ENCODE results near the gene TSSK6. TPM values are rescaled to one million over a fixed set of nuclear protein-coding genes. Genes with fewer than 3 reads are reported as not detected.

The TSSK6 gene
- total RNA-seq, 6 experiments from 2014 or later = 0.61 to 1.3 (median 0.92) TPM

- TF ChIP-seq, protein P1, sequence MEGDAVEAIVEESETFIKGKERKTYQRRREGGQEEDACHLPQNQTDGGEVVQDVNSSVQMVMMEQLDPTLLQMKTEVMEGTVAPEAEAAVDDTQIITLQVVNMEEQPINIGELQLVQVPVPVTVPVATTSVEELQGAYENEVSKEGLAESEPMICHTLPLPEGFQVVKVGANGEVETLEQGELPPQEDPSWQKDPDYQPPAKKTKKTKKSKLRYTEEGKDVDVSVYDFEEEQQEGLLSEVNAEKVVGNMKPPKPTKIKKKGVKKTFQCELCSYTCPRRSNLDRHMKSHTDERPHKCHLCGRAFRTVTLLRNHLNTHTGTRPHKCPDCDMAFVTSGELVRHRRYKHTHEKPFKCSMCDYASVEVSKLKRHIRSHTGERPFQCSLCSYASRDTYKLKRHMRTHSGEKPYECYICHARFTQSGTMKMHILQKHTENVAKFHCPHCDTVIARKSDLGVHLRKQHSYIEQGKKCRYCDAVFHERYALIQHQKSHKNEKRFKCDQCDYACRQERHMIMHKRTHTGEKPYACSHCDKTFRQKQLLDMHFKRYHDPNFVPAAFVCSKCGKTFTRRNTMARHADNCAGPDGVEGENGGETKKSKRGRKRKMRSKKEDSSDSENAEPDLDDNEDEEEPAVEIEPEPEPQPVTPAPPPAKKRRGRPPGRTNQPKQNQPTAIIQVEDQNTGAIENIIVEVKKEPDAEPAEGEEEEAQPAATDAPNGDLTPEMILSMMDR (IDR thresholded peaks at IDR 0.05) = no peak
- Mint-ChIP-seq H3K27me3 (ENCODE audit: insufficient read depth) (peaks cover 7% of the 10 kb centered on the region), H3K9me3 (no peaks in the 10 kb centered on the region), H3K27ac (no peak overlapping the region), H3K4me1 (ENCODE audit: low read depth) (no peaks in the 10 kb centered on the region), H3K36me3 (ENCODE audit: low read depth) (no peaks in the 10 kb centered on the region), H3K4me3 (no peak overlapping the region)
- DNase-seq = no peak
Observed at GRCh38 chr19:19543640-19544039, 28.3 kb upstream of the TSSK6 start.

DNA sequence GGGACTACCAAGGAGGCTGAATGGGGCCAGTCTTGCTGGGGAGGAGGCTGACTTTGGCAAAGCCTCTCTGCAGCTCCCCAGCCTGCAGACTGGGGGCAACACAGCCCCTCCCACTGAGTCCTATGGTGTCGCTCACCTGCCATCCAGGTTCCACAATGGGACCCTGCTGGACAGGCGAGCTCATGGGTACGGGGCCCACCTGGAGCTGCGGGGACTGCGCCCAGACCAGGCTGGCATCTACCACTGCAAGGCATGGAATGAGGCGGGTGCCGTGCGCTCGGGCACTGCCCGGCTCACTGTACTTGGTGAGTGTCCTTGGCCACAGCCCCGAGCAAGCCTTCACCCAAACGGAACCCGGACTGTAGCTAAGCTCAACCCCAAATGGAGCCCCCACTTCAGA is 27.8 kb upstream of the TSSK6 start:
- no peak overlapping the region for H3K27ac Mint-ChIP-seq

DNA sequence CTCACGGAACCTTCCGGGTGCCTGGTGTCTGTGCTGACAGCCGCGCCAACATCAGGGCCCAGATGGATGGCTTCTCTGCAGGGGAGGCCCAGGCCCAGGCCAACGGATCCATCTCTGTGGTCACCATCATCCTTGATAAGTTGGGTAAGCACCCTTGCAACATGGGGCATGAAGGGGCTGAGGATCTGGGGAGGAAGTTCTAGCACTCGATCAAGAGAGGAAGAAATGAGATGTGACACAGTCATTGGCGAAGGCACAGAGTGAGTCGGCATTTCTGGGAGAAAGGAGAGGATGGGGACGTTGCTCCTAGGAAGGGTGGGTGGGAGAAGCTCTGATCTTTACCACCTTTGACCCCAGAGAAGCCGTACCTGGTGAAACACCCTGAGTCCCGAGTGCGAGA is 27.2 kb upstream of the TSSK6 start:
- H3K9me3 Mint-ChIP-seq = no peaks in the 10 kb centered on the region

More for the DNA sequence above, 27.8 kb upstream of the TSSK6 start:
- Mint-ChIP-seq H3K36me3 (ENCODE audit: low read depth) (no peaks in the 10 kb centered on the region), H3K9me3 (no peaks in the 10 kb centered on the region), H3K27me3 (ENCODE audit: insufficient read depth) (peaks cover 7% of the 10 kb centered on the region), H3K4me3 (no peak overlapping the region), H3K4me1 (ENCODE audit: low read depth) (no peaks in the 10 kb centered on the region)
- TF ChIP-seq, protein P1 (IDR thresholded peaks at IDR 0.05) = no peak
- no peak for DNase-seq

GRCh38 chr19:19541616-19542015 is 26.3 kb upstream of the TSSK6 start:
- H3K27ac Mint-ChIP-seq = no peak overlapping the region
- DNase-seq = no peak
- TF ChIP-seq, protein P1 (IDR thresholded peaks at IDR 0.05) = no peak
- no peaks in the 10 kb centered on the region for H3K9me3 Mint-ChIP-seq
- H3K4me3 Mint-ChIP-seq = no peak overlapping the region
- H3K36me3 Mint-ChIP-seq (ENCODE audit: low read depth) = no peaks in the 10 kb centered on the region
- no peaks in the 10 kb centered on the region for H3K4me1 Mint-ChIP-seq (ENCODE audit: low read depth)
- H3K27me3 Mint-ChIP-seq (ENCODE audit: insufficient read depth) = peaks cover 7% of the 10 kb centered on the region

More for the DNA sequence above, 27.2 kb upstream of the TSSK6 start:
- DNase-seq = no peak
- Mint-ChIP-seq H3K27ac (no peak overlapping the region), H3K36me3 (ENCODE audit: low read depth) (no peaks in the 10 kb centered on the region), H3K4me1 (ENCODE audit: low read depth) (no peaks in the 10 kb centered on the region), H3K4me3 (no peak overlapping the region), H3K27me3 (ENCODE audit: insufficient read depth) (peaks cover 7% of the 10 kb centered on the region)
- TF ChIP-seq, protein P1 (IDR thresholded peaks at IDR 0.05) = no peak

DNA sequence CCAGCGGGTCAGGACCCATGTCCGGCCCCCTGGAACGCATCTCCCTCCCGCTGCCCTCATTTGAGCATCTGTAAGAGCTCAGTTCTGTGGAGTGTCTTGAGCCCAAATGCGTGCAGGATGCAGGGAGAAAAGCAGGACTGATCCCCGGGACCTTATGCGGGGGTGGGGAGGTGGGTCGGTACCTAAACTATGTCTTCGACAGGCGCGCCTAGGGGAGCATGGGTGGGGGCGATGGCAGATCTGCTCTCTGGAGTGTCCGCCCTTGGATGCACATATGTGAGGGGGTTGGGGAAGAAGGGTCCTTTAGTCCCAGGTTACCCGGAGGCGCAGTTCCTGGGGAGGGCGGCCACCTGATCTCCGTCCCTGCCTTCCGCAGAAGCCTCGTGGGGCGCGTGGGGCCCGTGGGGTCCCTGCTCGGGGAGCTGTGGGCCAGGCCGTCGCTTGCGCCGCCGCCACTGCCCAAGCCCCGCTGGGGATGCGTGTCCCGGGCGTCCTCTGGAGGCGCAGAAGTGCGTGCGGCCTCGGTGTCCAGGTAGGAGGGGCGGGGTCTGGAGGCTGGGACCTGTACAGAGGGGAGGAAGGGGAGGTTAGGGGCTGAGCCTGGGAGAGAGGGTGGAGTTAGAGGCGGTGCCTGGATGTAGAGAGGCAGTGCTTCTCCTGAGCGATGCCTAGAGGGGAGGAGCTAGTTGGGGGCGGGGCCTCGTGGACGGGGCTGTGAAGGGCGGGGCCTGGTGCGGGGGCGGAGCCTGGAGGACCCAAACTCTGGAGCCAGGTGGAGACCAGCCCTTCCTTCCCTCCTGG is 25.6 kb upstream of the TSSK6 start:
- peaks cover 7% of the 10 kb centered on the region for H3K27me3 Mint-ChIP-seq (ENCODE audit: insufficient read depth)

More for the DNA sequence above, 25.6 kb upstream of the TSSK6 start:
- no peak for DNase-seq
- Mint-ChIP-seq H3K36me3 (ENCODE audit: low read depth) (no peaks in the 10 kb centered on the region), H3K4me3 (no peak overlapping the region), H3K27ac (no peak overlapping the region), H3K9me3 (no peaks in the 10 kb centered on the region), H3K4me1 (ENCODE audit: low read depth) (no peaks in the 10 kb centered on the region)
- TF ChIP-seq, protein P1 (IDR thresholded peaks at IDR 0.05) = no peak

Measured in HFFc6 (cell line).